CD4-positive, alpha-beta T cell treated with Interleukin-4 for 4 hours (primary cell): ENCODE data around the gene TTC39B.
"Not testable (repeated sequence)": the region's sequence is repeated elsewhere in the genome, so short reads cannot be mapped to it uniquely, and the experiment has no call there.

Experiments used
- DNase-seq: peaks from one replicate; pipeline ENCODE4 v3.0.0-alpha.2; 2020

The TTC39B gene

GRCh38 chr9:15262581-15262980 lies 44.4 kb downstream of the TTC39B start:
- no peak for DNase-seq

- DNase-seq = no peak
Measured at GRCh38 chr9:15256426-15256825, 50.6 kb downstream of the TTC39B start.

GRCh38 chr9:15253786-15254185 lies 53.2 kb downstream of the TTC39B start:
- DNase-seq = no peak

GRCh38 chr9:15253197-15253596 lies 53.8 kb downstream of the TTC39B start:
- no peak for DNase-seq

GRCh38 chr9:15249981-15250380 lies 57.0 kb downstream of the TTC39B start:
- no peak for DNase-seq

- no peak for DNase-seq
Measured at GRCh38 chr9:15249042-15249818, 57.8 kb downstream of the TTC39B start.

- DNase-seq = no peak
Measured at GRCh38 chr9:15248621-15249020, 58.4 kb downstream of the TTC39B start.

GRCh38 chr9:15248081-15248480 lies 58.9 kb downstream of the TTC39B start:
- no peak for DNase-seq

GRCh38 chr9:15246708-15247107 lies 60.3 kb downstream of the TTC39B start:
- no peak for DNase-seq

- DNase-seq = no peak
Measured at GRCh38 chr9:15246243-15246642, 60.8 kb downstream of the TTC39B start.

- DNase-seq = no peak
Measured at GRCh38 chr9:15244001-15244441, 63.0 kb downstream of the TTC39B start.

GRCh38 chr9:15243081-15243480 lies 63.9 kb downstream of the TTC39B start:
- DNase-seq = no peak

- no peak for DNase-seq
Measured at GRCh38 chr9:15240927-15241326, 66.1 kb downstream of the TTC39B start.

- no peak for DNase-seq
Measured at GRCh38 chr9:15239816-15240215, 67.2 kb downstream of the TTC39B start.

GRCh38 chr9:15238646-15239045 lies 68.4 kb downstream of the TTC39B start:
- DNase-seq = no peak

- DNase-seq = no peak
Measured at GRCh38 chr9:15235658-15236057, 71.4 kb downstream of the TTC39B start.

- not testable (repeated sequence) for DNase-seq
Measured at GRCh38 chr9:15233941-15234490, 73.0 kb downstream of the TTC39B start.

- DNase-seq = not testable (repeated sequence)
Measured at GRCh38 chr9:15232706-15233280, 74.2 kb downstream of the TTC39B start.

- DNase-seq = peak; percentile 17
Measured at GRCh38 chr9:15231788-15232635, 75.0 kb downstream of the TTC39B start.

- no peak for DNase-seq
Measured at GRCh38 chr9:15229409-15229808, 77.6 kb downstream of the TTC39B start.

GRCh38 chr9:15227491-15227890 lies 79.5 kb downstream of the TTC39B start:
- DNase-seq = no peak

- DNase-seq = no peak
Measured at GRCh38 chr9:15225564-15226126, 81.4 kb downstream of the TTC39B start.

GRCh38 chr9:15222313-15222712 lies 84.7 kb downstream of the TTC39B start:
- DNase-seq = no peak
